GM12891 (cell line): ENCODE data around the gene PIAS1.

Experiments
- PAX5 ChIP-seq: IDR thresholded peaks from 2 replicates; pipeline ENCODE4 v1.6.1; 2011; ENCODE audit warnings: low read length, moderate library complexity, mild to moderate bottlenecking; ENCODE audit not compliant: insufficient read depth, severe bottlenecking
- POLR2A ChIP-seq: IDR thresholded peaks from 2 replicates; pipeline ENCODE4 v1.6.1; 2011; ENCODE audit warnings: low read depth, low read length, control low read depth
- POLR2AphosphoS5 ChIP-seq: IDR thresholded peaks from 2 replicates; pipeline ENCODE4 v1.6.1; 2011; ENCODE audit warnings: low read depth, low read length, control low read depth
- SPI1 ChIP-seq: IDR thresholded peaks from 2 replicates; pipeline ENCODE4 v1.6.1; 2011; ENCODE audit warnings: low read depth, low read length, control low read depth
- TAF1 ChIP-seq: IDR thresholded peaks from 2 replicates; pipeline ENCODE4 v1.6.1; 2011; ENCODE audit warnings: low read depth, low read length, control low read depth

- TF ChIP-seq POLR2A, result no peak
- no peak for TF ChIP-seq TAF1
- peak; percentile 71 for TF ChIP-seq SPI1
- no peak for TF ChIP-seq PAX5
- no peak for TF ChIP-seq POLR2AphosphoS5
These were observed 178.8 kb downstream of the PIAS1 start for GRCh38 chr15:68232937-68233336.
